Gastroesophageal sphincter (tissue), 4 donors: ENCODE data around the gene INPP5D. TPM values are rescaled to one million over a fixed set of nuclear protein-coding genes. Genes with fewer than 3 reads are reported as not detected.

Experiments
- ATAC-seq: fragments of 150-250 bp; one replicate; pipeline ENCODE4 v1.9.1; 2016; ENCODE audit warnings: mild to moderate bottlenecking, moderate library complexity
- H3K27ac ChIP-seq, 4 donors: fragments of 200-600 bp; sonication (generic) in 3 of 4; 1 replicate in 3 of 4; 2 replicates in 1 of 4; pipeline ENCODE4 v1.5.1; 2016 to 2019
- H3K27me3 ChIP-seq: fragments of 200-600 bp; sonication (generic); one replicate; pipeline ENCODE4 v1.5.1; 2019
- H3K36me3 ChIP-seq, 2 donors: fragments of 200-600 bp; sonication (generic); one replicate each; pipeline ENCODE4 v1.5.1; 2019; ENCODE audit warnings: control low read depth in 1 of 2
- H3K4me1 ChIP-seq, 3 donors: fragments of 200-600 bp; sonication (generic); 1 replicate in 2 of 3; 2 replicates in 1 of 3; pipeline ENCODE4 v1.5.1; 2016 to 2019; ENCODE audit warnings: control low read depth in 2 of 3
- H3K4me3 ChIP-seq, 2 donors: fragments of 200-600 bp; sonication (generic); one replicate each; pipeline ENCODE4 v1.5.1; 2019; ENCODE audit warnings: mild to moderate bottlenecking in 1 of 2, moderate library complexity in 1 of 2
- H3K9me3 ChIP-seq, 3 donors: fragments of 200-600 bp; sonication (generic); one replicate each; pipeline ENCODE4 v1.5.1; 2017 to 2019; ENCODE audit warnings: control low read depth in 2 of 3
- EP300 ChIP-seq: sonication (generic); formaldehyde crosslinking; IDR thresholded peaks from one replicate; pipeline ENCODE4 v1.6.1; 2017; ENCODE audit warnings: antibody characterized with exemption, mild to moderate bottlenecking
- POLR2A ChIP-seq, 2 donors: fragments of 450-650 bp; IDR thresholded peaks; one replicate each; pipeline ENCODE4 v1.6.1; 2017; ENCODE audit warnings: antibody characterized with exemption in 2 of 2, mild to moderate bottlenecking in 2 of 2, moderate library complexity in 1 of 2
- POLR2AphosphoS5 ChIP-seq: sonication (generic); formaldehyde crosslinking; IDR thresholded peaks from one replicate; pipeline ENCODE4 v1.6.1; 2017; ENCODE audit warnings: antibody characterized with exemption
- WGBS, 2 donors: methylation state at CpG; one replicate each; pipeline ENCODE4 v1.1.5; 2018; ENCODE audit warnings: low coverage in 1 of 2; 5-methylcytosine and 5-hydroxymethylcytosine counted together
- total RNA-seq, 4 donors: library from RNA; depleted of rRNA; stranded (reverse); fragments of >200 nt; gene quantifications; one replicate each; pipeline ENCODE4 v1.1.0, GENCODE V29; 2016
- TF ChIP-seq, protein P1 (sequence below), 4 experiments: fragments of 200-600 bp in 2 of 4; fragments of 450-650 bp in 2 of 4; sonication (generic) in 1 of 4; IDR thresholded peaks; one replicate each; pipeline ENCODE4 v1.5.1; 2017 to 2019; ENCODE audit warnings: antibody characterized with exemption in 4 of 4, mild to moderate bottlenecking in 2 of 4, moderate library complexity in 2 of 4

Gene INPP5D
- total RNA-seq, 4 donors from 2014 or later: 6.5 to 12.4 (median 9.3) TPM

DNA sequence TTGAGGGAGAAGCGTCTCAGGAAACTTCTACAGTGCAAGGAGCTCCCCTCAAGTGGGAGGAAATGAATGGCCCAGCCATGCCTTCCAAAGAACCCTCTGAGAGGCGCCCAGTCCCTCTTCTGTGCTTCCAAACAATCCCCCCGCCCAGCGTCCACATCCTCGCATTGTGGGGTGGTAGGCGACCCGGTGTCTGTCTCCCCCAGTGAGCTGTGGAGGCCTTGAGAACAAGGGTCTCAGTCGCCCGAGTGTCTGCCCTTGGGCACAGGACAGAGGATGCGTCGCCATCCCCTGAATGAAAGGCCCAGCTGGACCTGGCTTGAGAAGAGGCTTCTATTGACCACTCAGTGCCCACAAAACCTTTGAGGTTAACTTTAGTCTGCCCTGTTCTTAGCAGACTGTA, 29.7 kb downstream of the INPP5D start:
- no peak for TF ChIP-seq POLR2A (IDR thresholded peaks at IDR 0.05)
- no peak for TF ChIP-seq EP300
- TF ChIP-seq, protein P1, sequence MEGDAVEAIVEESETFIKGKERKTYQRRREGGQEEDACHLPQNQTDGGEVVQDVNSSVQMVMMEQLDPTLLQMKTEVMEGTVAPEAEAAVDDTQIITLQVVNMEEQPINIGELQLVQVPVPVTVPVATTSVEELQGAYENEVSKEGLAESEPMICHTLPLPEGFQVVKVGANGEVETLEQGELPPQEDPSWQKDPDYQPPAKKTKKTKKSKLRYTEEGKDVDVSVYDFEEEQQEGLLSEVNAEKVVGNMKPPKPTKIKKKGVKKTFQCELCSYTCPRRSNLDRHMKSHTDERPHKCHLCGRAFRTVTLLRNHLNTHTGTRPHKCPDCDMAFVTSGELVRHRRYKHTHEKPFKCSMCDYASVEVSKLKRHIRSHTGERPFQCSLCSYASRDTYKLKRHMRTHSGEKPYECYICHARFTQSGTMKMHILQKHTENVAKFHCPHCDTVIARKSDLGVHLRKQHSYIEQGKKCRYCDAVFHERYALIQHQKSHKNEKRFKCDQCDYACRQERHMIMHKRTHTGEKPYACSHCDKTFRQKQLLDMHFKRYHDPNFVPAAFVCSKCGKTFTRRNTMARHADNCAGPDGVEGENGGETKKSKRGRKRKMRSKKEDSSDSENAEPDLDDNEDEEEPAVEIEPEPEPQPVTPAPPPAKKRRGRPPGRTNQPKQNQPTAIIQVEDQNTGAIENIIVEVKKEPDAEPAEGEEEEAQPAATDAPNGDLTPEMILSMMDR (IDR thresholded peaks at IDR 0.05): no peak
- no peak for TF ChIP-seq POLR2AphosphoS5
- WGBS, 2 donors: 87% methylated on average over 4 of the region's 11 CpGs; no CpG with 5 or more reads in 1 of the 2 donors
- no peaks in the 10 kb centered on the region for H3K36me3 ChIP-seq
- no peak overlapping the region for H3K4me3 ChIP-seq
- H3K27ac ChIP-seq: no peak overlapping the region
- peaks cover 6% of the 10 kb centered on the region for H3K27me3 ChIP-seq
- H3K4me1 ChIP-seq: no peaks in the 10 kb centered on the region
- ATAC-seq: no peak
- no peaks in the 10 kb centered on the region for H3K9me3 ChIP-seq

GRCh38 chr2:233090879-233091278, 30.7 kb downstream of the INPP5D start:
- Histone ChIP-seq H3K4me3 (no peak overlapping the region), H3K27me3 (peaks cover 6% of the 10 kb centered on the region), H3K27ac (no peak overlapping the region), H3K36me3 (no peaks in the 10 kb centered on the region), H3K4me1 (no peaks in the 10 kb centered on the region), H3K9me3 (no peaks in the 10 kb centered on the region)
- no peak for TF ChIP-seq POLR2A (IDR thresholded peaks at IDR 0.05)
- TF ChIP-seq EP300: no peak
- TF ChIP-seq, protein P1 (IDR thresholded peaks at IDR 0.05): no peak
- TF ChIP-seq POLR2AphosphoS5: no peak
- no peak for ATAC-seq
- 83 to 100% methylated on average over 4 to 5 of the region's 6 CpGs for WGBS, 2 donors

DNA sequence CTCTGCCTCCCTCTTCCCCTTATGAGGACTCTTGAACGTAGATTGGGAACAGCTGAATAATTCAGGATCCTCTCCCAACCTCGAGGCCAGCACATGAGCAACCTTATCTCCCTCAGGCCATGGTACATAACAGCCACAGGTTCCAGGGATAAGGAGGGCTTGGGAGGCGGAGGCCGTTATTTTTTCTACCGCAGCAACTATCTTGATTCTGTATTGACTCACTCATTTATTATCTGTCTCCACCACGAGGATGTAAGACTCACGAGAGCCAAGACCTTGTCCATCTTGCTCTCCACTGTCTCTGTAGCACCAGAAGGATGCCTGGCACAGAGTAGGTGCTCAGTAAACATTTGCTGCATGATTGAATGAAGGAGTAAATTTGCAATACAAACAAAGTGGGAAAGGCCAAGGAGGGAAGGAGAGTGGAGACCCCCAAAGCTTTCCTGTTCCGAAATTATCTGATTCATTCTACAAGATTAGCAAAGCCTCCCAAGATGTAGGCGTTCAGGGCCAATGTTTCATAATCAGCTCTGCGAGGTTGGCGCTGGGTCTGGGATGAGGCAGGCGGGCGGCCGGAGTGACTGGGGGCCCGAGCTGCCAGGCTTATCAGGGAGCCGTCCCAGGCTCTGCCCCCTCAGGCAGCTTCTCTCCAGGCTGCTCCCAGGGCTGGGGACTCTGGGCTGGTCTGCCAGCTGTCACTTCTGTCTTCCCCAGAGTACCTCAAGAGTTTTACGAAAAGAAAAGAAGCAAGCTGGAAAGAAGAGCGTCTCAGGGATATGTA, 31.6 kb downstream of the INPP5D start:
- WGBS, 2 donors: 87 to 94% methylated on average over 13 to 15 of the region's 18 CpGs

GRCh38 chr2:233092432-233093165, 32.5 kb downstream of the INPP5D start:
- Histone ChIP-seq H3K27me3 (peaks cover 6% of the 10 kb centered on the region), H3K4me1 (no peaks in the 10 kb centered on the region), H3K4me3 (no peak overlapping the region), H3K27ac (no peak overlapping the region), H3K9me3 (no peaks in the 10 kb centered on the region), H3K36me3 (no peaks in the 10 kb centered on the region)
- ATAC-seq: no peak
- no peak for TF ChIP-seq POLR2A (IDR thresholded peaks at IDR 0.05)
- TF ChIP-seq, protein P1 (IDR thresholded peaks at IDR 0.05): no peak
- no peak for TF ChIP-seq EP300
- no peak for TF ChIP-seq POLR2AphosphoS5
- 58 to 79% methylated on average over 6 to 8 of the region's 9 CpGs for WGBS, 2 donors

More for the DNA sequence above, 31.6 kb downstream of the INPP5D start:
- Histone ChIP-seq H3K36me3 (no peaks in the 10 kb centered on the region), H3K4me3 (no peak overlapping the region), H3K9me3 (no peaks in the 10 kb centered on the region), H3K27me3 (peaks cover 6% of the 10 kb centered on the region), H3K27ac (no peak overlapping the region), H3K4me1 (no peaks in the 10 kb centered on the region)
- ATAC-seq: no peak
- TF ChIP-seq, protein P1 (IDR thresholded peaks at IDR 0.05): no peak
- TF ChIP-seq EP300: no peak
- TF ChIP-seq POLR2A (IDR thresholded peaks at IDR 0.05): no peak
- TF ChIP-seq POLR2AphosphoS5: no peak
